K562 (cell line): Measurements from ENCODE around the gene ALG6. TPM values are rescaled to one million over a fixed set of nuclear protein-coding genes. Genes with fewer than 3 reads are reported as not detected.
A peak's percentile ranks its signal among the peaks of the same experiment; 100 is the strongest.

Experiments
- ATAC-seq: fragments of 200-7000 bp; cut with Tn5 transposase; 3 replicates; pipeline ENCODE4 v1.9.1; 2020; ENCODE audit warnings: moderate library complexity
- BruUV-seq: library from RNA; stranded (reverse); fragments of 400-500 nt; replicated peaks from 2 replicates; lab custom pipeline; 2021; lab: Mats Ljungman, UMichigan
- CTCF ChIA-PET: fragments of 300-600 bp; formaldehyde crosslinking; extraction: SDS; loops from one replicate; lab custom pipeline; 2021; ENCODE audit warnings: low intra/inter-chr PET ratio; lab: Yijun Ruan, JAX
- POLR2A ChIA-PET: fragments of 300-600, 350-650 bp; sonication (Branson Sonifier 250); formaldehyde crosslinking; extraction: SDS; loops from one replicate; lab custom pipeline; 2021; ENCODE audit warnings: antibody characterized with exemption, inconsistent platforms; lab: Yijun Ruan, JAX
- DNase-seq, 4 experiments: peaks; one replicate each; pipeline versions ENCODE4 v3.0.0 to v3.0.0-alpha.2; 2011 to 2018; ENCODE audit warnings: low spot score in 3 of 4, mixed read lengths in 3 of 4; ENCODE audit errors: extremely low read depth in 1 of 4
- FAIRE-seq: peaks from 2 replicates; lab custom pipeline; 2011; peaks lifted over from hg19 to GRCh38; lab: Jason Lieb, UNC
- H2AFZ ChIP-seq: 2 replicates; pipeline ENCODE4 v1.6.0; 2011; ENCODE audit warnings: low read depth, low read length, control low read depth, inconsistent platforms
- H3K27ac ChIP-seq: fragments of 200-600 bp; 3 replicates; pipeline ENCODE4 v1.8.0; 2011; ENCODE audit warnings: low read depth, mild to moderate bottlenecking, control low read depth, inconsistent platforms, low read length, moderate library complexity, mixed read lengths; ENCODE audit errors: extremely low read depth
- H3K27me3 ChIP-seq, 2 experiments: fragments of 300-600 bp in 1 of 2; 2 replicates in 1 of 2; 3 replicates in 1 of 2; pipeline versions ENCODE4 v1.6.0 to v1.8.0; 2011; ENCODE audit warnings: inconsistent platforms in 2 of 2, low read length in 2 of 2, mild to moderate bottlenecking in 1 of 2, mixed read lengths in 1 of 2, moderate library complexity in 1 of 2; ENCODE audit not compliant: control insufficient read depth in 2 of 2, insufficient read depth in 2 of 2
- H3K36me3 ChIP-seq: fragments of 300-600 bp; 3 replicates; pipeline ENCODE4 v1.8.0; 2011; ENCODE audit warnings: mild to moderate bottlenecking, low read length, inconsistent platforms; ENCODE audit not compliant: control insufficient read depth, insufficient read depth
- H3K4me1 ChIP-seq, 2 experiments: fragments of 200-600 bp in 1 of 2; replicated peaks in 1 of 2; 2 replicates in 1 of 2; 3 replicates in 1 of 2; pipeline versions ENCODE4 v1.5.1 to v1.8.0; 2011; ENCODE audit warnings: inconsistent platforms in 2 of 2, low read length in 2 of 2, mild to moderate bottlenecking in 1 of 2, mixed read lengths in 1 of 2, moderate library complexity in 1 of 2; ENCODE audit not compliant: control insufficient read depth in 2 of 2, insufficient read depth in 2 of 2
- H3K4me2 ChIP-seq: 2 replicates; pipeline ENCODE4 v1.6.1; 2011; ENCODE audit warnings: low read length, control low read depth, inconsistent platforms, mixed read lengths; ENCODE audit not compliant: insufficient read depth
- H3K4me3 ChIP-seq: fragments of 200-600 bp; sonication (generic), shearing (Covaris generic); 2 replicates; pipeline ENCODE4 v1.5.1; 2016; ENCODE audit warnings: control low read depth, inconsistent platforms
- H3K79me2 ChIP-seq: fragments of 200-600 bp; 3 replicates; pipeline ENCODE4 v1.8.0; 2011; ENCODE audit warnings: low read length, inconsistent platforms; ENCODE audit not compliant: control insufficient read depth, insufficient read depth
- H3K9ac ChIP-seq, 2 experiments: 2 replicates each; pipeline versions ENCODE4 v1.6.0 to v1.6.1; 2011; ENCODE audit warnings: low read depth in 2 of 2, low read length in 2 of 2, control low read depth in 1 of 2, inconsistent platforms in 1 of 2, mild to moderate bottlenecking in 1 of 2, mixed read lengths in 1 of 2; ENCODE audit not compliant: insufficient read depth in 1 of 2
- H3K9me1 ChIP-seq: one replicate; pipeline ENCODE4 v1.6.0; 2011; ENCODE audit warnings: inconsistent platforms, mild to moderate bottlenecking, low read length, moderate library complexity; ENCODE audit not compliant: control insufficient read depth, insufficient read depth
- H3K9me3 ChIP-seq: replicated peaks from 2 replicates; pipeline ENCODE4 v1.5.1; 2011; ENCODE audit warnings: low read depth, low read length, inconsistent platforms; ENCODE audit not compliant: control insufficient read depth, insufficient read depth
- H4K20me1 ChIP-seq: replicated peaks from 2 replicates; pipeline ENCODE4 v1.6.1; 2011; ENCODE audit warnings: low read length, inconsistent platforms, mixed read lengths; ENCODE audit not compliant: control insufficient read depth, insufficient read depth
- ARID3A ChIP-seq: IDR thresholded peaks from 2 replicates; pipeline ENCODE4 v1.6.1; 2012; ENCODE audit warnings: low read depth, low read length, improper control_type of control experiment, borderline replicate concordance
- BHLHE40 ChIP-seq: IDR thresholded peaks from 2 replicates; pipeline ENCODE4 v1.6.1; 2011; ENCODE audit warnings: low read length, improper control_type of control experiment
- CGGBP1 ChIP-seq: fragments of 250-450 bp; sonication (Bioruptor Pico); IDR thresholded peaks from 2 replicates; pipeline ENCODE4 v1.9.0; 2021; ENCODE audit warnings: mild to moderate bottlenecking
- DMBX1 ChIP-seq: fragments of 250-450 bp; sonication (Bioruptor Pico); IDR thresholded peaks from 2 replicates; pipeline ENCODE4 v1.8.0; 2022; ENCODE audit warnings: inconsistent platforms, mild to moderate bottlenecking, moderate library complexity, borderline replicate concordance
- GABPB2 ChIP-seq: fragments of 250-450 bp; sonication (Bioruptor Pico); conservative IDR thresholded peaks from 2 replicates; pipeline ENCODE4 v1.5.1; 2021; ENCODE audit warnings: mild to moderate bottlenecking
- GATAD2A ChIP-seq: fragments of 450-650 bp; IDR thresholded peaks from 2 replicates; pipeline ENCODE4 v1.6.1; 2017
- HNRNPH1 ChIP-seq: fragments of 200-400 bp; formaldehyde crosslinking; optimal IDR thresholded peaks from 2 replicates; pipeline ENCODE3; 2017; ENCODE audit warnings: low read depth, mild to moderate bottlenecking, low read length, moderate library complexity
- MAX ChIP-seq: sonication (generic); formaldehyde crosslinking; IDR thresholded peaks from 2 replicates; pipeline ENCODE4 v1.9.0; 2022; ENCODE audit warnings: mild to moderate bottlenecking, missing genetic modification reagents
- RBM22 ChIP-seq: fragments of 200-400 bp; formaldehyde crosslinking; IDR thresholded peaks from 2 replicates; pipeline ENCODE4 v1.6.1; 2018; ENCODE audit warnings: low read length, low read depth; ENCODE audit not compliant: poor library complexity, severe bottlenecking
- SMARCB1 ChIP-seq: IDR thresholded peaks from 2 replicates; pipeline ENCODE4 v1.6.1; 2011; ENCODE audit warnings: improper control_type of control experiment, low read depth; ENCODE audit not compliant: insufficient read length
- ZNF143 ChIP-seq: sonication (generic); formaldehyde crosslinking; IDR thresholded peaks from 2 replicates; pipeline ENCODE4 v1.9.0; 2022; ENCODE audit warnings: mild to moderate bottlenecking, missing genetic modification reagents
- ZNF174 ChIP-seq: fragments of 250-450 bp; sonication (Bioruptor Pico); IDR thresholded peaks from 2 replicates; pipeline ENCODE4 v1.4.0; 2020; ENCODE audit warnings: mild to moderate bottlenecking
- ZNF263 ChIP-seq: sonication (generic); formaldehyde crosslinking; IDR thresholded peaks from 2 replicates; pipeline ENCODE4 v1.8.0; 2022; ENCODE audit warnings: mild to moderate bottlenecking, missing genetic modification reagents, borderline replicate concordance
- WGBS: fragments of 100-300 bp; shearing (Covaris generic); methylation state at CpG from one replicate; pipeline ENCODE4 v1.1.6; 2016; ENCODE audit warnings: low coverage, mixed read lengths; ENCODE audit not compliant: insufficient coverage; ENCODE audit errors: missing lambda C conversion rate; 5-methylcytosine and 5-hydroxymethylcytosine counted together
- in situ Hi-C: fragments of 300-500 bp; cut with MboI; formaldehyde crosslinking; loops from 4 replicates; pipeline ENCODE4 v1.15.0; 2018; ENCODE audit warnings: inconsistent platforms, mixed read lengths
- intact Hi-C: fragments of 100-400 bp; cut with micrococcal nuclease; formaldehyde crosslinking; loops from 2 replicates; pipeline ENCODE4 v1.14.2; 2022
- polyA plus RNA-seq, 8 experiments: library from polyadenylated mRNA; depleted of rRNA in 4 of 8; stranded (reverse) in 5 of 8; unstranded in 3 of 8; fragments of >200 nt; fragmentation: Nextera tagmentation in 2 of 8; fragmentation: Illumina TruSeq in 1 of 8; extraction: Ambion mirVana in 2 of 8; extraction: Trizol in 1 of 8; gene quantifications; 2 replicates each; pipeline versions ENCODE4 v1.2.1 to v1.2.3, GENCODE V29; 2011 to 2014; ENCODE audit warnings: inconsistent platforms in 1 of 8, missing spikeins in 1 of 8
- total RNA-seq, 7 experiments: library from RNA; depleted of rRNA in 6 of 7; stranded (reverse); fragments of >200 nt in 6 of 7; fragmentation: Illumina TruSeq in 2 of 7; extraction: Trizol in 2 of 7; gene quantifications; 2 replicates each; pipeline versions ENCODE4 v1.2.1 to v1.2.3, GENCODE V29; 2011 to 2021; ENCODE audit warnings: low replicate concordance in 1 of 7
- TF ChIP-seq, protein P1 (sequence below): fragments of 250-450 bp; sonication (Bioruptor Pico); IDR thresholded peaks from 2 replicates; pipeline ENCODE4 v1.6.1; 2021; ENCODE audit warnings: mild to moderate bottlenecking
- TF ChIP-seq, protein P2 (sequence below): sonication (generic); formaldehyde crosslinking; IDR thresholded peaks from 2 replicates; pipeline ENCODE4 v1.9.0; 2022; ENCODE audit warnings: mild to moderate bottlenecking, missing genetic modification reagents

ALG6 gene
- total and polyA plus RNA-seq, 9 of the 15 experiments (the other 6 are each of a cell fraction or from before 2014, with no cell fraction given): 14.6 to 35.7 (median 23.3) TPM

- H3K27me3 ChIP-seq: peaks cover 0 to 8% of the 10 kb centered on the region in 2 experiments; a peak in 2 of 5 replicates
- CTCF ChIA-PET: no interaction called here
- DNase-seq: no peak
- no TSS peak for BruUV-seq
- in situ Hi-C loops: loop anchor here (5.0 kb wide), 1 partner anchor 124 kb away; no protein-coding TSS in a partner anchor
- ATAC-seq: no peak
- H3K9ac ChIP-seq: no peak overlapping the region
- H3K36me3 ChIP-seq: no peaks in the 10 kb centered on the region
- POLR2A ChIA-PET: interaction anchor here (1.0 kb wide), 1 partner anchor 9 kb away, joined by 3 read pairs; no protein-coding TSS in a partner anchor
- no peak overlapping the region for H3K27ac ChIP-seq
- 77% methylated on average over 24 of the region's 28 CpGs for WGBS
- peak overlapping the region; percentile 77; the same call in 1 of the 2 replicates for H2AFZ ChIP-seq
- no peaks in the 10 kb centered on the region for H3K9me3 ChIP-seq
- H3K9me1 ChIP-seq: no peaks in the 10 kb centered on the region
- H3K79me2 ChIP-seq: no peaks in the 10 kb centered on the region
- peaks cover 4 to 32% of the 10 kb centered on the region in 2 experiments; a peak in 4 of 5 replicates for H3K4me1 ChIP-seq
- H3K4me3 ChIP-seq: no peak overlapping the region
- no peak overlapping the region for H3K4me2 ChIP-seq
- TF ChIP-seq BHLHE40 (no peak), ZNF174 (CRISPR knock-in tag) (no peak), RBM22 (no peak), DMBX1 (CRISPR knock-in tag) (no peak), GABPB2 (CRISPR knock-in tag) (no peak), CGGBP1 (CRISPR knock-in tag) (no peak), ZNF143 (no peak), GATAD2A (no peak), ZNF263 (no peak), MAX (no peak), ARID3A (no peak), HNRNPH1 (no peak), SMARCB1 (no peak)
- TF ChIP-seq, protein P1, sequence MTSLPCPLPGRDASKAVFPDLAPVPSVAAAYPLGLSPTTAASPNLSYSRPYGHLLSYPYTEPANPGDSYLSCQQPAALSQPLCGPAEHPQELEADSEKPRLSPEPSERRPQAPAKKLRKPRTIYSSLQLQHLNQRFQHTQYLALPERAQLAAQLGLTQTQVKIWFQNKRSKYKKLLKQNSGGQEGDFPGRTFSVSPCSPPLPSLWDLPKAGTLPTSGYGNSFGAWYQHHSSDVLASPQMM (CRISPR knock-in tag): no peak
- TF ChIP-seq, protein P2, sequence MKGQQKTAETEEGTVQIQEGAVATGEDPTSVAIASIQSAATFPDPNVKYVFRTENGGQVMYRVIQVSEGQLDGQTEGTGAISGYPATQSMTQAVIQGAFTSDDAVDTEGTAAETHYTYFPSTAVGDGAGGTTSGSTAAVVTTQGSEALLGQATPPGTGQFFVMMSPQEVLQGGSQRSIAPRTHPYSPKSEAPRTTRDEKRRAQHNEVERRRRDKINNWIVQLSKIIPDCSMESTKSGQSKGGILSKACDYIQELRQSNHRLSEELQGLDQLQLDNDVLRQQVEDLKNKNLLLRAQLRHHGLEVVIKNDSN: no peak
- FAIRE-seq: no peak
- H4K20me1 ChIP-seq: no peaks in the 10 kb centered on the region
- intact Hi-C loops: loop anchor here (5.0 kb wide), 1 partner anchor 219 kb away; no protein-coding TSS in a partner anchor
Measured at GRCh38 chr1:63318201-63318979, 49.0 kb upstream of the ALG6 start.
